Measurements from ENCODE around the gene ADAT2. TPM values are rescaled to one million over a fixed set of nuclear protein-coding genes. Genes with fewer than 3 reads are reported as not detected.
A peak's percentile ranks its signal among the peaks of the same experiment; 100 is the strongest.

Gene ADAT2
- total RNA-seq, 2 donors from 2014 or later = 19.7 to 30.8 TPM

GRCh38 chr6:143406673-143407072 is 43.8 kb downstream of the ADAT2 start:
- H3K27ac Mint-ChIP-seq = peak overlapping the region in 1 of 2 donors; percentile 18
- no peak for DNase-seq (ENCODE audit: low spot score in 2 of 2)
- peaks cover 6 to 11% of the 10 kb centered on the region in 2 donors for H3K9me3 Mint-ChIP-seq
- H3K36me3 Mint-ChIP-seq = peaks cover 0 to 6% of the 10 kb centered on the region in 2 donors
- no peak for ATAC-seq

- Mint-ChIP-seq H3K36me3 (peaks cover 0 to 4% of the 10 kb centered on the region in 2 donors), H3K27ac (no peak overlapping the region), H3K9me3 (peaks cover 6 to 11% of the 10 kb centered on the region in 2 donors)
- DNase-seq (ENCODE audit: low spot score in 2 of 2) (no peak), ATAC-seq (no peak)
Observed at GRCh38 chr6:143405373-143406154, 44.9 kb downstream of the ADAT2 start.

- DNase-seq (ENCODE audit: low spot score in 2 of 2) (no peak), ATAC-seq (no peak)
- Mint-ChIP-seq H3K36me3 (no peaks in the 10 kb centered on the region), H3K27ac (no peak overlapping the region), H3K9me3 (no peaks in the 10 kb centered on the region)
Observed at GRCh38 chr6:143402721-143403336, 47.7 kb downstream of the ADAT2 start.

- Mint-ChIP-seq H3K36me3 (no peaks in the 10 kb centered on the region), H3K27ac (no peak overlapping the region), H3K9me3 (no peaks in the 10 kb centered on the region)
- DNase-seq (ENCODE audit: low spot score in 2 of 2) (no peak), ATAC-seq (no peak)
Observed at GRCh38 chr6:143401636-143402370, 48.7 kb downstream of the ADAT2 start.

- Mint-ChIP-seq H3K27ac (no peak overlapping the region), H3K36me3 (no peaks in the 10 kb centered on the region), H3K9me3 (no peaks in the 10 kb centered on the region)
- ATAC-seq (no peak), DNase-seq (ENCODE audit: low spot score in 2 of 2) (no peak)
Observed at GRCh38 chr6:143401068-143401446, 49.4 kb downstream of the ADAT2 start.

DNA sequence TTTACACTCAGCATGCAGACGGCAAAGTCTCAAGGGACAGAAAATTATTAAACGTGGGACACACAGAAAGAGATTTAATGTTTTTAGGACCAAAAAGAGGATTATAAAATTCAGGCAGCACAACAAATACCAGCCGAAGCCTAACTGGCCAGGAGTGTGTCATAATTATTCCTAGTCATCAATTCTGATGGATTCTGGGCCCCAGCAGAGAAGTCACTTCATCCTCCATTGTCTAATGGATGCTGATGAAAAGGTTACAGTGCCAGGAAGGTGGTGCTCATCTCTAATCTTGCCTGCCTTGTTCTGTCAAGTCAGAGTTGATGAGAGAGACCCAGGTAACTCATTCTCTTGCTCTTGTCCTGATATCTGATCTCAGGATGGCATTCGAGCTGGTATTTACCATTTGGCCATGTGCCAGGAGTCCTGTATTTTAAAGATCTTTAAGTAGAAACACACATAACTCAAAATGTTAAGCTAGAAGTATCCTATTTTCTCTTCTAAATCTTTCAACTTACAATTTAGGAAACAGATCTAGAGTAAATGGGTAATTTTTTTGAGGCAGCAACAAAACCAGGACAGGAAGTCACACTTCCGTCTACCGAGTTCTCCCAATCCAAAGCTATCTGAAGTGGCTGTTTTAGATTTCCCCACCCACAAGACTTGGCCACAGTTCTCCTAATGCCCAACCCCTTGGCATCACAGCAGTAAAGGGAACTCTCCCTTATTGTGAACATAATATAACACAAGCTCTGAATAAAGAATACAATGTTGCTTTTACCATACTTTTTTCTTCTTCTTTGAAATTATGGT is 50.0 kb downstream of the ADAT2 start:
- DNase-seq (ENCODE audit: low spot score in 2 of 2) = no peak

GRCh38 chr6:143399775-143400174 is 50.7 kb downstream of the ADAT2 start:
- Mint-ChIP-seq H3K9me3 (no peaks in the 10 kb centered on the region), H3K27ac (no peak overlapping the region), H3K36me3 (no peaks in the 10 kb centered on the region)
- DNase-seq (ENCODE audit: low spot score in 2 of 2) = no peak
- no peak for ATAC-seq

More for the DNA sequence above, 50.0 kb downstream of the ADAT2 start:
- no peaks in the 10 kb centered on the region for H3K36me3 Mint-ChIP-seq
- ATAC-seq = peak in 1 of 2 donors; percentile 47
- H3K27ac Mint-ChIP-seq = no peak overlapping the region
- H3K9me3 Mint-ChIP-seq = no peaks in the 10 kb centered on the region

GRCh38 chr6:143399176-143399575 is 51.3 kb downstream of the ADAT2 start:
- Mint-ChIP-seq H3K9me3 (no peaks in the 10 kb centered on the region), H3K36me3 (no peaks in the 10 kb centered on the region), H3K27ac (no peak overlapping the region)
- ATAC-seq = no peak
- no peak for DNase-seq (ENCODE audit: low spot score in 2 of 2)

GRCh38 chr6:143397227-143398222 is 53.0 kb downstream of the ADAT2 start:
- no peak overlapping the region for H3K27ac Mint-ChIP-seq
- no peaks in the 10 kb centered on the region for H3K9me3 Mint-ChIP-seq
- ATAC-seq = peak; percentile 56 to 91
- H3K36me3 Mint-ChIP-seq = no peaks in the 10 kb centered on the region
- DNase-seq (ENCODE audit: low spot score in 2 of 2) = no peak

GRCh38 chr6:143396497-143397226 is 53.8 kb downstream of the ADAT2 start:
- DNase-seq (ENCODE audit: low spot score in 2 of 2) = no peak
- no peak overlapping the region for H3K27ac Mint-ChIP-seq
- ATAC-seq = peak in 1 of 2 donors; percentile 19

DNA sequence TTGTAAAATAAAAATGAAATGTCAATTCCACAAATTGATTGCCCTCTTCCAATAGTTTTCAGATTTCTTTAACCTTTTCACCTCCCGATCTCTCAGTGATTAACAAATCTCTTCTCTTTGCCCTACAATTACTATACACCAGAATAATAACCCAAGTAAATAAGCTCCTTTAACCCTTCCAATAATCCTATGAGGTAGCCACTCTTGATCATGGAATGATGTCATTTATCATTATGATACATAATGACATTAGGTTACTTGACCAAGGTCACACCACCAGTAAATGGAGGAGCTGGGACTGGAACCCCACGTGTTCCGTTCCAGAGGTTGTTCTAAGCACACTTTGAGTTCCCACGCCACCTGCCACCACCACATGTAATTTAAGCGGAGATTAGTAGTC is 54.8 kb downstream of the ADAT2 start:
- ATAC-seq = no peak
- H3K27ac Mint-ChIP-seq = no peak overlapping the region

More at GRCh38 chr6:143396497-143397226, 53.8 kb downstream of the ADAT2 start:
- Mint-ChIP-seq H3K9me3 (no peaks in the 10 kb centered on the region), H3K36me3 (no peaks in the 10 kb centered on the region)

GRCh38 chr6:143394389-143394788 is 56.1 kb downstream of the ADAT2 start:
- no peaks in the 10 kb centered on the region for H3K9me3 Mint-ChIP-seq
- no peaks in the 10 kb centered on the region for H3K36me3 Mint-ChIP-seq
- no peak overlapping the region for H3K27ac Mint-ChIP-seq
- DNase-seq (ENCODE audit: low spot score in 2 of 2) = no peak
- ATAC-seq = no peak

More for the DNA sequence above, 54.8 kb downstream of the ADAT2 start:
- no peaks in the 10 kb centered on the region for H3K9me3 Mint-ChIP-seq
- DNase-seq (ENCODE audit: low spot score in 2 of 2) = no peak
- H3K36me3 Mint-ChIP-seq = no peaks in the 10 kb centered on the region

- ATAC-seq (peak in 1 of 2 donors; percentile 44), DNase-seq (ENCODE audit: low spot score in 2 of 2) (no peak)
- Mint-ChIP-seq H3K9me3 (peaks cover 0 to 5% of the 10 kb centered on the region in 2 donors), H3K27ac (no peak overlapping the region), H3K36me3 (no peaks in the 10 kb centered on the region)
Observed at GRCh38 chr6:143390278-143390677, 60.2 kb downstream of the ADAT2 start.

DNA sequence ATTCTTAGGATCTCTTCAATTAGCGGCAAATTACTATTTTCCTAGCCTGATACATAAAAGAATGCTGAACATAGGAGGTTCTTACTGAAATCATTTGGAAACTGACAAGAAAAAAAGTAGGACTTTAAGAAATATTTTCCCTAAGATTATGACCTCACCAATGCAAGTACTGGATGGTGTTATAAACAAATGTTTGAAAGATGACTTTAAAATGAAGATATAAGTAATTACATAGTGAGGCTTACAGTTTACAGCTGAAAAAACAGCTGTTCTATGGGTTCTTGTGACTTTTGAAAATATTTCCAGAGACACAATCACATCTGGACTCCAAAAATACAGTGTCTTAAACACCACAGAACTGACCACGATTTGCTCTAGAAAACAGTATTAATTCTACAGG is 64.9 kb downstream of the ADAT2 start:
- DNase-seq (ENCODE audit: low spot score in 2 of 2) (no peak), ATAC-seq (no peak)
- H3K9me3 Mint-ChIP-seq = peaks cover 0 to 5% of the 10 kb centered on the region in 2 donors
- no peak overlapping the region for H3K27ac Mint-ChIP-seq
- H3K36me3 Mint-ChIP-seq = no peaks in the 10 kb centered on the region

GRCh38 chr6:143376861-143377260 is 73.6 kb downstream of the ADAT2 start:
- no peak for ATAC-seq
- peaks cover 0 to 17% of the 10 kb centered on the region in 2 donors for H3K9me3 Mint-ChIP-seq
- peaks cover 0 to 4% of the 10 kb centered on the region in 2 donors for H3K36me3 Mint-ChIP-seq
- H3K27ac Mint-ChIP-seq = no peak overlapping the region
- DNase-seq (ENCODE audit: low spot score in 2 of 2) = no peak
